Measurements from ENCODE around the gene SLC24A4.

Gene SLC24A4

GRCh38 chr14:92316176-92316575, 6.8 kb upstream of the SLC24A4 start:
- DNase-seq (ENCODE audit: low read depth): no peak

DNA sequence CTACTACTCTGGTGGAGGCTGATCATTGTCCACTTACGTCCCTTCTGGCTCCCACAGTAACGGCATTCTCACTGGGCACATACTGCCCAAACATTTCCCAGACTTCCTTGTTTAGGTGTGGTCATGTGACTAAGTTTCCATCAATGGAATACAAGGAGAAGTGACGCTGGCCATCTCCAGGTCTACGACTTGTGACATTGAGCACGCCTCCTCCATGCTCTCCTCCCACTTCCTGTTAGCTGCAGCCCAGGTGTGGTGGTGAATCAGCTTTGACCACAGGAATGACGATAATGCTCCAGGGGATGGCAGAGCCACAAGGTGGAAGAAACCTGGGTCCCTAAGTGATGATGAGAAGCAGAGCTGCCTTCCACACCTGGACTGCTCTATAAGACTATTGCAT, 6.0 kb upstream of the SLC24A4 start:
- no peak for DNase-seq (ENCODE audit: low read depth)

DNA sequence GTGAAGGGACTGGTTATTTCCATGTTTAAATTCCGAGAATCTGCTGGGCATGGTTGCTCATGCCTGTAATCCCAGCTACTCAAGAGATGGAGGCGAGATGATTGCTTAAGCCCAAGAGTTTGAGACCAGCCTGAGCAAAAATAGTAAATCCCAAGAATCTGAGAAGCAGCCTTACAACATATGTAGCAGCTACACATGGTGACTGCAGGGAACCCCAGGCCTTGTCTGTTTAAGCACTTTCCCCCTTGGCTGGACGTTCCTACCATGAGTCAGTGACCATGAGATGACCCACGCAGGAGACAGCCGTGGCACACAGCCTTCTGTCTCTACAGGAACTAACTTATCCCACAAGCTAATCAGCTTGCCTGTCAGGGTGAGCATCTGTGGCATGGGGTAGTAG, 5.5 kb upstream of the SLC24A4 start:
- DNase-seq (ENCODE audit: low read depth): peak; percentile 8

- DNase-seq (ENCODE audit: low read depth): no peak
Measured at GRCh38 chr14:92321701-92322100, 1.3 kb upstream of the SLC24A4 start.

GRCh38 chr14:92322516-92322915, 449 bp upstream of the SLC24A4 start:
- DNase-seq (ENCODE audit: low read depth): no peak

GRCh38 chr14:92323916-92324818, 1.2 kb downstream of the SLC24A4 start:
- no peak for DNase-seq (ENCODE audit: low read depth)

- no peak for DNase-seq (ENCODE audit: low read depth)
Measured at GRCh38 chr14:92325835-92326234, 2.9 kb downstream of the SLC24A4 start.

GRCh38 chr14:92328664-92329255, 5.8 kb downstream of the SLC24A4 start:
- no peak for DNase-seq (ENCODE audit: low read depth)

- no peak for DNase-seq (ENCODE audit: low read depth)
Measured at GRCh38 chr14:92334050-92334449, 11.1 kb downstream of the SLC24A4 start.

DNA sequence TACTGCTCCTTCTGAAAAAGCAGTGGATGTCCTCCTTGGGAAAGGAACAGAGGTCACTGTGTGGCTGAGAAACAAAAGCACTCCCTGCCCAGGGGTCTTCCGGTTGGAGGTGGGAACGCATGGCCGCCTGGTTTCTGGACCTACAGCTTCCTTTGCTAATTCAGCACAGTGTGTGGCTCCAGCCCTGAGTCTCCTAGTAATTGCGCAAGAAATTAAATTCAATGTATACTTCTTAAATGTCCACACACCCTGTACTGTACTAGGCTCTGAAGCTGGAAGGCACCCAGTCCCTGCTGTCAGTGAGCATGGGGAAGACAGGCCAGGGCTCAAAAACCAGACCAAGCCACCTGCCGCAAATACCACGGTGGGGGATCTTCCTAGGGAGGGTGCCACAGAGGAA, 13.4 kb downstream of the SLC24A4 start:
- DNase-seq (ENCODE audit: low read depth): no peak

DNA sequence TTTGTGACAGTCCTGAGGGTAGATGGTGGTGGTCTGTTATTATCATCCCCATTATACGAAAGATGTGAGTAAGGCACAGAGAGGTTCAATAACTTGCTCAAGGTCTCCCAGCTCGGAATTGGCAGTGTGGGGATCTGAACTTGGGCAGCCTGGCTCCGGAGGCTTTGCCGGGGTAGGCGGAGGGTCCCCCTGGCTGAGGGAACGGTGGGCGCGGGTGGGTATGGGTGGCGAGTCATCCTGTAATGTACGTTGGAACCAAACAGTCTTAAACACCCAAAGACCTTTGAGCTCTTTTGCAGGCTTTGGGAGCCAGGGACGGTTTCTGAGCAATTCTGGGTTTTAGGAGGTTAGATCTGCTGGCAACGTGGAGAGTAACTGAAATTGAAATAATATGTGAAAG, 16.5 kb downstream of the SLC24A4 start:
- DNase-seq (ENCODE audit: low read depth): no peak

- DNase-seq (ENCODE audit: low read depth): no peak
Measured at GRCh38 chr14:92340071-92340470, 17.1 kb downstream of the SLC24A4 start.

- DNase-seq (ENCODE audit: low read depth): no peak
Measured at GRCh38 chr14:92340931-92341330, 18.0 kb downstream of the SLC24A4 start.

DNA sequence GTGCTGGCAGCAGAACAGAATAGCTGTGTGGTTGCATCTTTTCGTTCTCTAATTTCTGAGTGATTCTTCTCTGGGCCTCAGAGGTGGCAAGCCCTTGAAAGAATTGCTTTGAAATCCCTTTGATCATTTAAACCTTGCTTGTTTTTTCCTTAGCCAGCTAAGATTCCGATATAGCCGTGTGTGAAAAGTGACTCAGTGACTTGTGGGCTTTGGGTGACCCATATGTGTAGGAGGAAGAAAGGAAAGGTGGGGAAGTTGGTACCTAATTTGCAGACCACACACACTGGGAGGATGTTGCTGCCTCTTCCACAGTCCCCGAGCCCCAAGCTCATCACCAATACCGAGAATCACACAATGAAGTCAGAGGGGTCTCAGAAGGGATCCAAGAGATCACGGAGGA, 18.8 kb downstream of the SLC24A4 start:
- no peak for DNase-seq (ENCODE audit: low read depth)

DNA sequence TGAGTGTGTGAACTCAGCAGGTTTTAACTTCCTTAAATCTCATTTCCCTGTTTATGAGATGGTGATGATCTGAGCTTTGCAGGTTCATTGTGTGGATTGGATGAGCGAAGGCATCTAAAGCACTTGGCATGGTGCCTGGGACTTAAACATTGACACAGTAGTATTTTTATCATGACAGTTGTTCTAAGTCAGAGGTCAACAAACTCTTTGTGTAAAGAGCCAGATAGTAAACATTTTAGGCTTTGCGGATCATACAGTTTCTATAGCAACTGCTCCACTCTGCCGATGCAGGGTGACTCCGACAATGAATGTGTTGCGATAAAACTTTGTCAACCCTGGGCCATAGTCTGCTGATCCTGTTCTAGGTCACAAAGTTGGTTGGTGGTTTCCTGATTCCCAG, 25.2 kb downstream of the SLC24A4 start:
- DNase-seq (ENCODE audit: low read depth): no peak

DNA sequence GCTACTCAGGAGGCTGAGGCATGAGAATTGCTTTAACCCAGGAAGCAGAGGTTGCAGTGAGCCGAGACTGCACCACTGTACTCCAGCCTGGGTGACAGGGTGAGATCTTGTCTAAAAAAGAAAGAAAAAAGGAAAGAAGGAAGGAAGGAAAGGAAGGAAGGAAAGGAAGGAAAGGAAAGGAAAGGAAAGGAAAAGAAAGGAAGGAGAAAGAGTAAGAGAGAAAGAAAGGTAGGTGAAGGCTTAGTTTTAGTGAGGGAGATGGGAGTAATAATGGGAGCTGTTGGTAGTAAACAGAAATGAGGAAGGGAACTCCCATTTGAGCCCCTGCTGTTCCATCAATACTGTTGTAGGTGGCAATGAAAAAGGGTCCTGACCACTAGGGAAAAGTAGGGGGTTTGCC, 28.8 kb downstream of the SLC24A4 start:
- DNase-seq (ENCODE audit: low read depth): no peak

DNA sequence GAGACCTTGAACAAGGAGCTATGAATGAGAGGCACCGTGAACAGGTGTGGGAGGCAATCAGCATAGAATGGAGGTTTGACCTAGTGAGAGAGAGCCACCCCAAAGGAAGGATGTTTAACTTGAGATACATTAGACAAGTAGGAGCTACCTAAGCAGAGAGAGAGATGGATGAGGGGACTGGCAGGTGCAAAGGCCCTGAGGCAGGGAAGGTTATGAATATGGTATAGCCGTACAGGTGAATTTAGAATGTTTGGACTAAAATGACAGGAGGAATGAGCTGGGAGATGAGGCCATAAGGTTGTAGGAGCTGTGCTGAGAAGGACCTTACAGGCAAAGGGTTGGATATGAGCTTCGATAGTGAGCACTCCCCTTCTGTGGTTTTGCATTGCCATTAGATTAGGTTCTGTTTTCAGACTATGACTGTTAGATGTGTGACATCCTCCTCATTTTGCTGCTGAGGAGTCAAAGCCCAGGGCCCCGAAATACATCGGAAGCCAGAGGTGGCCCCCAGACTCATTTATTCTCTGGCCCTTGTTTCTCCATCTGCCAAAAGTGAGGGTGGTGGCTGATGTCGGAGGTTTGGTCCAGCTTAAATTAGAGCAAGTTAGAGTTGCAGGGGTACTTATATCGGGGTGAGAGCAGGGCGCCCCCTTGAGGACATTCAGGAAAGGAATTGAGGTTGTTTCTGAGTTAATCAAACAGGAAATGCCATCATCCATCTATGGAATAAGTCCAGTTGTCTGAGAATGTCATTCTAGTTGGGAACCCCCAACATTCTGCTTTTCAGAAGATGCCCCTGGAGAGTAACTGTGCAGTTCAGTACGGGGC, 29.4 kb downstream of the SLC24A4 start:
- DNase-seq (ENCODE audit: low read depth): no peak

DNA sequence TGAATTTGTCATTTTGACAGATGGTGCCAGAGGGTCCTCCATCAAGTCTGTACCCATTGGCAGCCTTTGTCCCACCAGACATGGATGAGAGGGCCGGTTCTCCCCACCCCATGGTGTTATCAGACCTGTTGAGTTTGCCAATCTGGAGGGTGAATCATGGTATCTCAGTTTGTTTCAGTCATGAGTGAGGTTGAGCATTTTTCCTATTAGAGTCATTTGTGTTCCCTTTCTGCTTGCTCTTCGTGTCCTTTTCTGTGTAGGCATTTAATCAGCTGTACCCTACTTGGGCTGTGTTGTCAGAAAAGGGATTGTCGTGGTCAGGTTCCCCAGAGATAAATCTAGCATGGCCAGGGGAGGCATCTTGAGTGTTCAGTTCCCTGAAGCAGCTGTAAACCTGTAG, 30.5 kb downstream of the SLC24A4 start:
- DNase-seq (ENCODE audit: low read depth): no peak

DNA sequence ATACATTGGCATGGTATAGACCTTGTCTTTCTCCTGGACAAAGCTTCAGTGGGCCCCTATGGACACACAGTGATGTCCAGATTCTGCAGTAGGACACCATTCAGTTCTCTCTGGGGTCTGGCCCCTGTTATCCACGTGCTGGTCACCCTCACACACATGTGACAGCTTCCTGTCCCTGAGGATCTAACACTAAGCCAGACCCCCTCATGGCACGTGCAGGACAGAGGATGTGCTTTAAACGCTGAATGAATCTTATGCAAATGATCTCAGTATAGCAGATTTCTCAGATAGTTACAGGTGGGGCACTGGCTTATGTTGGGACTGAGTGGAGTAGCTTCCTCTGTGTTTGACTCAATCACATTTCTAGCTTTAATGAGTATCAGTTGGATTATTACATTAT, 33.7 kb downstream of the SLC24A4 start:
- no peak for DNase-seq (ENCODE audit: low read depth)

- DNase-seq (ENCODE audit: low read depth): no peak
Measured at GRCh38 chr14:92360651-92361370, 37.8 kb downstream of the SLC24A4 start.

- DNase-seq (ENCODE audit: low read depth): no peak
Measured at GRCh38 chr14:92362781-92363235, 39.8 kb downstream of the SLC24A4 start.

DNA sequence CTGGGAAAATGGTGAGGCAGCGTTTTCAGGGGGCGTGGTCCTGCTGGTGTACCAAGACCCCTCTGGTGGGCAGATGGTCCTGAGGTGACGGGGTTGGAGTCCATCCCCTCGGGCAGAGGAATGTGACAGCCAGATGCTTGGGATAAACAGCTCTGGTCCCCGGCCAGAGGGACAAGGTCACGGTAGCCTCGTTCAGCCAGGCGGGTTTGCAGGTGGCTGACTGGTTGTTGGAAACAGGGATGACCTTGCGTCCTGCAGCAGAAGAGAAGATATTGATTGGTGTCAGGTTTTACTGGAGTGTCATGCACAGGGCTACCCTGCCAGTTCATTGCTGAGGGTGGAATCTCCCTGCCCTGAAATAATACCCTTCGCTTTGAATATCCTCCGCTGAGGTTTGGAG, 43.3 kb downstream of the SLC24A4 start:
- DNase-seq (ENCODE audit: low read depth): no peak

Measured in non-pigmented ciliary epithelial cell (primary cell).